GM21723 (cell line): Measurements from ENCODE around the gene SLC26A6.

Experiments used
- ATAC-seq: cut with Tn5 transposase; IDR thresholded peaks from one replicate; pipeline ENCODE4 v1.9.1; 2021; ENCODE audit warnings: mild to moderate bottlenecking, moderate library complexity; ENCODE audit not compliant: unreplicated experiment

SLC26A6 gene

GRCh38 chr3:48599509-48600285 lies 35.6 kb downstream of the SLC26A6 start:
- no peak for ATAC-seq

GRCh38 chr3:48599077-48599501 lies 36.2 kb downstream of the SLC26A6 start:
- no peak for ATAC-seq

GRCh38 chr3:48598323-48599076 lies 36.8 kb downstream of the SLC26A6 start:
- no peak for ATAC-seq

GRCh38 chr3:48597408-48597800 lies 37.9 kb downstream of the SLC26A6 start:
- ATAC-seq: no peak

DNA sequence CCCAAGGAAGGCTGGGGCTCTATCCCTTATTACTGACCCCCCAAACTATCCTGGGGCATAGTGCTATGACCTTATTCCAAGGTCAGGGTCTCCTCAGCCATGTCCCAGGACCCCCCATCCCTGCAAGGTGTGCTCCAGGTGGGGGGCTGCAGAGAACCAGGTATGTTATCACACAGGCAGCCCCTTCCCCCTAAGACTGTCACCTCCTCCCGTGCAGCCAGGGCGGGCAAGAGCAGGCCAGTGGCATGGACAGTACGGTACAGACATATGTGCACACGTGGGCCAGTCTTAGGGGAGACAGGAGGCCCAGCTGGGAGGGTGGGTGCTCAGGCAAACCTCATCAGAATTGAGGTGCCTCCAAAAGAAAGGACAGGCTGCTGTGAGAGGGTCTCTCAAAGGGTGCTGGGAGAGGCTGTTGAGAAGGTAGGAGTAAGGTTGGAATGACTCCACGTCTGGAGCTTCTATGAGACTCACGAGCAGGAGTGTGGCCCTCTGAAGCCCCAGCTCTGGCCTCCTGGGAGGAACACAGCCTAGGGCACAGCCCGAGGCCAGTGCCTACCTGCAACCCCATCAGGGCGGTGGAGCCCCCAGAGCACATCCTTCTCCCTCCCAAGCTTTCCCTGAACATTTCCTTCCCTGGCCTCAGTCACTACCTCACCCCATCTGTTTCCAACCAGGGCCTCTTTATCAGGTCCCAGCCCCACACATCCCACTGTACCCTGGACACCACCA lies 38.4 kb downstream of the SLC26A6 start:
- no peak for ATAC-seq

DNA sequence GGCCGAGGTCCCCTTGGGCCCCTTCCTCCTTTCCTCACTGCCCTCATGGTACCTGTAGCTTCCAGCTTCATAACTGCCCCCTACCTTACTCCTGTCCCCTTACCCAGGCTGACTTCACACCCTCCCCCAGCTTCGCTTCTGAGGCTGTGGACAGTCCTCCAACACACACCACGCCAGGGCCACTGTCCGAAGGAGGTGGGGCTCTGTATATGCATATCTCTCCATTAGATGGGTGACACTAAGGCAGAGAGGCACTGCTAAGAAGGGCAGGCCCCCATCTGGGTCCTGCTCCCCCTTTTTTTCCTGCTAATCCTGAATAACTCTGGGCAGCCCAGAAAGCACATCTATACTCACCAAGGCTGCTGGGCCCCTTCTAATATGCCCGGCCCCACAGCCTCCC lies 39.1 kb downstream of the SLC26A6 start:
- no peak for ATAC-seq

DNA sequence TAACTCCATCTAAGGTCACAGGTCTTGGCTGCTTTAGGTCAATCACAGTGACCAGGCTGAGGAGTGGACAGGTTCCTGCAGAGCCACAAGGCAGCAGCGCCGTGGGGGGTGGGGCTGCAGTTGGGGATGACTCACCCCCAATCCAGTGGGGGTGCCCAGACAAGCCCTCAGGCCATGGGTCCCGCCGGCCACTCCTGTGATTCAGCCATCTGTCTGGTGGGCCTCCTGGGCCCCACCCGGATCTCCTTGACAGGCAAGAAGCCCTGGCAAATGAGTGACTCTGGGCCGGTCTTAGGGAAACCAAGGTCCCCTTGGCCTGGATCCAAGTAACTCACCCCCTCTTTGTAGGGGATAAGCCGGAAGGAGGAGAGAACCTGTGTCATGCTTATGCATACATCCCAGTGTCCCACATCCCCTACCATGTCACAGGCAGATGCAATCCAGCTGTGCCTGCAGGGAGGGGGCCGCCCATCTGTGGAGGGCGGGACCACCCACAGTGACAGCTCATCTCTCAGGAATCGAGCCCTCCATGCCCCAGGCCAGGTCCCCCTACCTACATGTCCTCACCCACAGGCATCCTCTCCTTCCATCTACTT lies 39.6 kb downstream of the SLC26A6 start:
- no peak for ATAC-seq

- no peak for ATAC-seq
These were observed 40.2 kb downstream of the SLC26A6 start, which contains the start of gene COL7A1 for GRCh38 chr3:48595075-48595525. Gene COL7A1 (minus strand): TSS chr3:48595329. CDS start chr3:48595159, 170 bp downstream.

GRCh38 chr3:48594417-48595049 lies 40.7 kb downstream of the SLC26A6 start:
- no peak for ATAC-seq

GRCh38 chr3:48593337-48593736 lies 41.9 kb downstream of the SLC26A6 start:
- no peak for ATAC-seq

GRCh38 chr3:48592519-48593087 lies 42.7 kb downstream of the SLC26A6 start:
- no peak for ATAC-seq

DNA sequence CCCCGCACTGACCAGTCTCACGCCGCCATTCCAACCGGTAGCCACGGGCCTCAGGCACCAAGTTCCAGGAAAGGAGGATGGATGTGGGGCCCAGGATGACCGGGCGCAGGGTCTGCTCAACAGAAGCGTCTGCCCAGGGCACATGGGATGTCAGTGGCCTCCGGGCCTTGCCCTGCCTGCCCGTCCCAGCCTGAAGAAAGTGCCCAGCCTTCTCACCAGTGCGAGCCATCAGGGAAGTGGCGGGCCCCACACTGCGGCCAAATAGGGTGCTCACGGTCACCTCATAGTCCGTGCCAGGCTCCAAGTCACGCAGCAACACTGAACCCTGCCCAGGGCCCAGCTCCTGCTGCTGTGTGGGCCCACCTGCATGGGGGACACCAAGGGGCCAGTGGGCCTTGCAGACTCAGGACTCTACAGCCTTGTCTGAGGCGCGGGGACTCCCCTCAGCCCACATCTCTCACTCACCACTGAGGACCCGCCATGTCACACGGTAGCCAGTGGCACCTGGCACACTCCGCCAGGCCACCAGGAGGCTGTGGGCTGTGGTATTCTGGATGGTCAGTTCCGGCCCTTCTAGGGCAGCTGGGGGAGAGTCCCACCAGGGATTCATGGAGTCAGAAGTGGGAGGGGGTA lies 43.3 kb downstream of the SLC26A6 start:
- ATAC-seq: no peak

DNA sequence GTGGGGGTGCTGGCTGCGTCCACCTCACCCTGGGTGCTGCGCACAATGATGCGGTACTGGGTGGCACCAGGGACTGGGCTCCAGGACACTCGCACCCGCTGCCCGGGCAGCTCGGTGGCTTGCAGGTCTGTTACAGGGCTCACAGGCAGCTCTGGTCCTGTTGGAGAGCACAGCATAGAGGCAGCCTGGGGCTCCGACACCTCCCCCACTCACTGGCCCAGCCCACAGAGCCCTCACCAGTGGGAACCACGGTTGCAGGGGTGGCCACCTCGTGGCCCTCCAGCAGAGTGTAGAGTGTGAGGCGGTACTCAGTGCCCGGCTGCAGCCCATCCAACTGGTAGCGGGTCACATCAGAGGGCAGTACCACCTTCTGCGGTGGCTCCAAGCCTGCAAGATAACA lies 43.8 kb downstream of the SLC26A6 start:
- ATAC-seq: no peak

GRCh38 chr3:48588230-48588629 lies 47.0 kb downstream of the SLC26A6 start:
- no peak for ATAC-seq

- no peak for ATAC-seq
These were observed 47.6 kb downstream of the SLC26A6 start for GRCh38 chr3:48587686-48588085.

GRCh38 chr3:48585411-48585810 lies 49.9 kb downstream of the SLC26A6 start:
- ATAC-seq: no peak

DNA sequence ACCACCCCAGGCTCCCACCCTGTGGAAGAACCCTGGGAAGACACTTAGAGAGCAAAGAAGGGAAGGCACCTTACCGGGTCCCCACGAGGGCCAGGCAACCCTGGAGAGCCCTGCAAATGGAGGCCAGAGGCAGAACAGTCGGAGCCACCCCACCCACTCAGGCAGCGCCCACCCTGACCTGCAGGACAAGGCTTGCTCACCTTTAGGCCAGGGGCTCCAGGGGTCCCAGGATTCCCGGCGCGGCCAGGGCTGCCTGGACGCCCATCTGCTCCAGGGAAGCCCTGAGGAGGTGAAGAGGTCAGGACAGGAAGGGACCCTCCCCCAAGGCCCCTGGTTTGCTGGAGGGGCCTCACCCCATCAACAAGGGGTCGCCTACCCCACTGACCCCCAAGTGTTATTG lies 50.4 kb downstream of the SLC26A6 start:
- ATAC-seq: no peak

DNA sequence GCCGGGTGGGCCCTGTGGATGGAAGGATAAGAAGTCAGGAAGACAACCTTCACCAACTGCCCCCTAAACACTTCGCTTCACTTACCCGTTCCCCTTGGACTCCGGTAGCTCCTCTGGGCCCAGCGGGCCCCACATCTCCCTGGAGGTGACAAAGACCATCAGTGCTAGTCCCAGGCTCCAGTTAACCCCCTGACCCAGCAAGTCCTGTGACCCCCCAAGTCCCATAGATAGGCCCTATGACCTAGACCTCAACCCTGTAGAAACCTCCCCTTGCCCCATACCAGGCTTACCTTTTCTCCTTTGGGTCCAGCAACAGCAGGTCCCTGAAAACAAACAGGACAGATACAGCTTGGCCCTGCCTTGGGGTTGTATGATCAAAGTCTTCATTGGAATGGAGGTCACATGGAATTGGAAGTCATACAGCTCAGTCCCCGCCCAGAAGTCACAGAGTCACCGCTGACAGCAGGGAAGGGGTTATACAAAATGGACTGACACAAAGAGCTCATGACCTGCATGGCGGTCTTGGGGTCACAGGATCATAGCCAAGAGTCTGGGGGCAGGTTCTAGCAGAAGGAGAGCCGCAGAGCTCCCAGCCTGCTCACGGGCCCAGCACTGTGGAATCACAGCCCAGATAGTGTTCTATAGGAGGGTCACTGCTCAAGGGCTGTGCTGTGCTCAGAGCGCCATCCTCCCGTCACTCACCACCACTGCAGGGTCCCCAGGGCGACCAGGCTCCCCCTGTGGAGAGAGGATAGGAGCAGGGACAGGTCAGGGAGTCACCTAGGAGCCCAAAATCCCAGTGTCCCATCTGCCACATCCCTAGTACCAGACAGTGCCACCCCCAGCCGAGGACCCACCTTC lies 53.4 kb downstream of the SLC26A6 start:
- no peak for ATAC-seq

DNA sequence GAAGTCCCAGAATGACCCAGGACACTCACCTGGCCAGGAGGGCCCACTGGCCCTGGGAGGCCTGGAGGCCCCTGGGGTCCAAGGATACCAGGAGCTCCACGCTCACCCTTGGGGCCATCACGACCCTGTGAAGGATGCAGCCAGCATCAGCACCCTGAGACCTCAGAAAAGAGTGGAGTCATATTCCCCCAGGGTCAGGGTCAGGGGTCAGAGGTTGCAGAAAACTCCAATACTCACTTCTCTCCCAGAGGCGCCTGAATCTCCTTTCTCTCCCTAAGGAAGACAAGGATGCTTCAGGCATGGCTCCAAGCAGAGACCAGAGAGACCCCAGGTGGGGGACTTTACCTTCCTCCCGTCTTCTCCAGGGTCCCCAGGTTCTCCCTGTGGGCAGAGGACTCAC lies 58.6 kb downstream of the SLC26A6 start:
- no peak for ATAC-seq
